IMR-90 (cell line): ENCODE results near the gene SYMPK.

Experiments
- BHLHE40 ChIP-seq: fragments of 150-350 bp; IDR thresholded peaks from 2 replicates; pipeline ENCODE4 v1.6.1; 2016; ENCODE audit warnings: mild to moderate bottlenecking, low read depth, low read length
- CEBPB ChIP-seq: IDR thresholded peaks from 2 replicates; pipeline ENCODE4 v1.6.1; 2012; ENCODE audit warnings: low read depth, low read length, improper control_type of control experiment
- CTCF ChIP-seq: conservative IDR thresholded peaks from 2 replicates; pipeline ENCODE4 v1.5.1; 2012; ENCODE audit warnings: mild to moderate bottlenecking, low read depth, low read length, improper control_type of control experiment
- MAZ ChIP-seq: IDR thresholded peaks from 2 replicates; pipeline ENCODE4 v1.6.1; 2012; ENCODE audit warnings: low read depth, mild to moderate bottlenecking, low read length, improper control_type of control experiment, moderate library complexity, borderline replicate concordance
- NFE2L2 ChIP-seq: fragments of 150-350 bp; IDR thresholded peaks from 2 replicates; pipeline ENCODE4 v1.6.1; 2016; ENCODE audit warnings: low read depth, mild to moderate bottlenecking, low read length
- POLR2A ChIP-seq: IDR thresholded peaks from 2 replicates; pipeline ENCODE4 v1.6.1; 2012; ENCODE audit warnings: mild to moderate bottlenecking, low read depth, low read length
- RAD21 ChIP-seq: IDR thresholded peaks from 2 replicates; pipeline ENCODE4 v1.6.1; 2012; ENCODE audit warnings: low read length, improper control_type of control experiment
- USF2 ChIP-seq: fragments of 150-350 bp; IDR thresholded peaks from 2 replicates; pipeline ENCODE4 v1.6.1; 2017; ENCODE audit warnings: mild to moderate bottlenecking, antibody characterized with exemption, low read length, low read depth

GRCh38 chr19:45822716-45823115 is 40.2 kb downstream of the SYMPK start:
- no peak for TF ChIP-seq POLR2A
- TF ChIP-seq USF2 = no peak
- no peak for TF ChIP-seq BHLHE40
- TF ChIP-seq CTCF = no peak
- no peak for TF ChIP-seq CEBPB
- TF ChIP-seq NFE2L2 = no peak
- TF ChIP-seq MAZ = no peak
- TF ChIP-seq RAD21 = no peak
